Diencephalon (tissue), 1 donor: ENCODE data around the gene BBS5. TPM values are rescaled to one million over a fixed set of nuclear protein-coding genes. Genes with fewer than 3 reads are reported as not detected.

ENCODE experiments used
- total RNA-seq: library from RNA; depleted of rRNA; stranded (reverse); fragments of >200 nt; gene quantifications from one replicate; pipeline ENCODE4 v1.2.3, GENCODE V29; 2014

BBS5 gene
- total RNA-seq: 17.8 TPM

DNA sequence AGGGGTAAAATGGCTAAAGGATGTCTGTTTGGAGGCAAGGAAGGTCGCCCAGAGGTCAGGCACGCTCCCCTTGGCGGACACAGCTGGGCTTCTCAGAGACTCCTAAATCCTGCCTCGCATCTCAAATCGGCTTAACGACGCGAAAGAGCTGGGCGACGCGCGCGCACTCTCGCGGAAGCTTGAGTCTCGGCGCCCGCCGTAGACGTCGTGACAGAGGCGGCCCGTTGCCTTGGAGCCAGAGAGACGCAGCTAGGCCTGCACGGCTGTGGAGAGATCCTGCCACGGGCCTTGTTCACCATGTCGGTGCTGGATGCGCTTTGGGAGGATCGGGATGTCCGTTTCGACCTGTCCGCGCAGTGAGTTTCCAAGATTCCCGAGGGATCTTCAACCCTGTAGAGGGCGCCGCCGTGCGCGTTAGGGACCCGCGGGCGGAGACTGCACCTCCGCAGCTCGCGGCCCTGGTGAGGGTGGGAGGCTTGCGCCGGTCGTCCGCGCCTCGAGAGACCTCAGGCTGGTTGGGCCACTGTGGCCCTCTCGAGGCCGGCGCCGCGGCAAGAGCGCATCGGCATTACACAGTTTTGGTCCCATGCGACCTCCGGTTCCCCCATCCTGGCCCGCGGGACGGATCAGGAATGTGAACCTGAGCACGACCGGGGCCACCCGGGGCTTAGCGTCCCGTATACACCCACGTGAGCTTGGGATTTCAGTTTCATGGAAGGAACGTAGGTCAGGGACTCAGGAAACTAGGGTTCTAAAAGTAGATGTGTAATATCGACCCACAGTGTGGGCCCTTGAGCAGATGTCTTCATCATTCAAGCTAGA, at the start of gene BBS5:
TSS of gene BBS5 (plus strand) at position 238 of the 822 bp plus-strand sequence. CDS start at position 298, 60 bp downstream.

DNA sequence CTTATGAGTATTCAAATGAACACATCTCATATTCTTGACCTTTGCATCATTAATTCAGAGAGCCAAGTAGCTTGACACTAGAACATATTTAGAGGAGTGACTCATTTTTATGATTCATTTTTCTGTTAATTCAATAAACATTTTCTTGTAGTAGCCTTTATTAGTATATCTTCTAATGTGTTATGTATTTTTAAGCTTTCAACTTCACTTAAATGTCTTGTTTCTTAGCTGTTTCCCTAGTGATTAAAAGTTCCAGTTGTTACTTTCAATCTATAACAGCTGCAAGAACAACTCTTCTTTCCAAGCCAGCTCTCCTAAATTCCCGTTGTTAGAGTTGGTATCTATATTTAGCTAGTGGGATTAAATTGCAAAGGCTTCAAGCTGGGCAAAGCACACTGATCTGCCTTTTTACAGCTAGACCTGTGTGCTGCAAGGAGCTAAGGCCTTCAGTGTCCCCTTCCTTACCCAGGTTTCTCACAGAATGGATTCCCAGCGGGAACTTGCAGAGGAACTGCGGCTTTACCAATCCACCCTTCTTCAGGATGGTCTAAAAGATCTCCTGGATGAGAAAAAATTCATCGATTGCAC, 30.1 kb downstream of the BBS5 start, which contains the start of gene KLHL41:
TSS of gene KLHL41 (plus strand) at position 405 of the 588 bp plus-strand sequence. CDS start at position 482, 77 bp downstream.

Other genes starting within 250 kb of the BBS5 start
- gene LRP2, start 117.0 kb upstream of the BBS5 start, total RNA-seq: 11.5 TPM
- gene KLHL41, start 30.2 kb downstream of the BBS5 start, total RNA-seq: 3.9 TPM
- 63.9 TPM for gene FASTKD1, start 94.4 kb downstream of the BBS5 start, total RNA-seq
- 66.4 TPM for gene PPIG, start 104.9 kb downstream of the BBS5 start, total RNA-seq
- 6.0 TPM for gene CFAP210, start 214.9 kb downstream of the BBS5 start, total RNA-seq
- 19.8 TPM for gene PHOSPHO2, start 215.0 kb downstream of the BBS5 start, total RNA-seq